ENCODE results near the gene MCF2L. TPM values are rescaled to one million over a fixed set of nuclear protein-coding genes. Genes with fewer than 3 reads are reported as not detected.
"Not testable (repeated sequence)": the region's sequence is repeated elsewhere in the genome, so short reads cannot be mapped to it uniquely, and the experiment has no call there.

Gene MCF2L
- total and polyA plus RNA-seq, 5 donors: 18.0 to 47.5 (median 33.2) TPM

- Histone ChIP-seq H3K4me1 (ENCODE audit: control insufficient read depth, insufficient read depth, low read length) (no peaks in the 10 kb centered on the region), H3K4me3 (ENCODE audit: low read length) (no peak overlapping the region), H3K27me3 (ENCODE audit: control insufficient read depth, insufficient read depth) (no peaks in the 10 kb centered on the region), H3K27ac (ENCODE audit: low read length) (no peak overlapping the region), H3K9me3 (ENCODE audit: control insufficient read depth, low read length) (no peaks in the 10 kb centered on the region)
- peak in 1 of 3 donors; percentile 63 for DNase-seq
- intact Hi-C loops (cut with DNase I): no loop called here
- ATAC-seq: peak in 1 of 2 donors; percentile 15
- 94% methylated on average over 61 of the region's 61 CpGs for WGBS
Observed at GRCh38 chr13:113096052-113096744, 127.2 kb downstream of the MCF2L start.

DNA sequence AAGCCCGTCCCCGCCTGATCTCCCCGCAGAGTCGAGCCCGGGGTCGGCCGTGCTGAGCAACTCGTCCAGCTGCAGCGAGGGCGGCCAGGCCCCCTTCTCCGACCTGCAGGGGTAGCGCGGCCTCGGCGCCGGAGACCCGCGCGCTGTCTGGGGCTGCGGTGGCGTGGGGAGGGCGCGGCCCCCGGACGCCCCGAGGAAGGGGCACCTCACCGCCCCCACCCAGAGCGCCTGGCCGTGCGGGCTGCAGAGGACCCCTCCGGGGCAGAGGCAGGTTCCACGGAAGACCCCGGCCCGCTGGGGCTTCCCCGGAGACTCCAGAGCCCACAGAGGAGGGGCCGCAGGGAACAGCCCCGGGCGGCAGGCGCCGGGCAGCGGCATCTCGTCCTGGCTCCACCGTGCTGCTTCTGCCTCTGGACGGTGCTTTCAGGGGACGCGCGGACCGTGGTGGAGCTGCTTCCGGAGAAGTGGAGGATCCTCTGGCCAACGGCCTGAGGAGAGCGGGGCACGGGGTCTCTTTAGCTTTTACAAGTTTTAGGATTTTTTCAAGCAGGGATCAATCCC lies 127.8 kb downstream of the MCF2L start:
- Histone ChIP-seq H3K4me1 (ENCODE audit: control insufficient read depth, insufficient read depth, low read length) (no peaks in the 10 kb centered on the region), H3K9me3 (ENCODE audit: control insufficient read depth, low read length) (no peaks in the 10 kb centered on the region), H3K27ac (ENCODE audit: low read length) (no peak overlapping the region), H3K4me3 (ENCODE audit: low read length) (no peak overlapping the region), H3K27me3 (ENCODE audit: control insufficient read depth, insufficient read depth) (no peaks in the 10 kb centered on the region)
- intact Hi-C loops (cut with DNase I): no loop called here
- WGBS: 92% methylated on average over 52 of the region's 52 CpGs
- peak in 1 of 2 donors; percentile 14 for ATAC-seq
- peak in 1 of 3 donors; percentile 58 for DNase-seq

- ATAC-seq (no peak), DNase-seq (no peak)
- Histone ChIP-seq H3K27ac (ENCODE audit: low read length) (no peak overlapping the region), H3K9me3 (ENCODE audit: control insufficient read depth, low read length) (no peaks in the 10 kb centered on the region), H3K4me1 (ENCODE audit: control insufficient read depth, insufficient read depth, low read length) (no peaks in the 10 kb centered on the region), H3K27me3 (ENCODE audit: control insufficient read depth, insufficient read depth) (no peaks in the 10 kb centered on the region), H3K4me3 (ENCODE audit: low read length) (no peak overlapping the region)
- WGBS: 90% methylated on average over 7 of the region's 7 CpGs
- intact Hi-C loops (cut with DNase I): no loop called here
Observed at GRCh38 chr13:113097651-113098050, 128.6 kb downstream of the MCF2L start.

GRCh38 chr13:113098162-113098732 lies 129.2 kb downstream of the MCF2L start:
- no peaks in the 10 kb centered on the region for H3K27me3 ChIP-seq (ENCODE audit: control insufficient read depth, insufficient read depth)
- WGBS: 76% methylated on average over 30 of the region's 30 CpGs
- intact Hi-C loops (cut with DNase I): no loop called here
- no peak overlapping the region for H3K27ac ChIP-seq (ENCODE audit: low read length)
- DNase-seq: peak in 1 of 3 donors; percentile 21
- no peak for ATAC-seq
- no peak overlapping the region for H3K4me3 ChIP-seq (ENCODE audit: low read length)
- no peaks in the 10 kb centered on the region for H3K4me1 ChIP-seq (ENCODE audit: control insufficient read depth, insufficient read depth, low read length)
- H3K9me3 ChIP-seq (ENCODE audit: control insufficient read depth, low read length): no peaks in the 10 kb centered on the region

- no peaks in the 10 kb centered on the region for H3K9me3 ChIP-seq (ENCODE audit: control insufficient read depth, low read length)
- intact Hi-C loops (cut with DNase I): no loop called here
- DNase-seq: no peak
- H3K4me1 ChIP-seq (ENCODE audit: control insufficient read depth, insufficient read depth, low read length): no peaks in the 10 kb centered on the region
- no peak overlapping the region for H3K4me3 ChIP-seq (ENCODE audit: low read length)
- H3K27me3 ChIP-seq (ENCODE audit: control insufficient read depth, insufficient read depth): no peaks in the 10 kb centered on the region
- WGBS: 71% methylated on average over 11 of the region's 11 CpGs
- no peak overlapping the region for H3K27ac ChIP-seq (ENCODE audit: low read length)
- ATAC-seq: no peak
Observed at GRCh38 chr13:113099142-113099541, 130.1 kb downstream of the MCF2L start.

GRCh38 chr13:113102302-113102701 lies 133.3 kb downstream of the MCF2L start:
- DNase-seq (peak in 2 of 3 donors; percentile 22 to 30), ATAC-seq (peak in 1 of 2 donors; percentile 20)
- intact Hi-C loops (cut with DNase I); H3K27me3 ChIP-seq (ENCODE audit: control insufficient read depth, insufficient read depth); H3K4me3 ChIP-seq (ENCODE audit: low read length); H3K9me3 ChIP-seq (ENCODE audit: control insufficient read depth, low read length); H3K27ac ChIP-seq (ENCODE audit: low read length); H3K4me1 ChIP-seq (ENCODE audit: control insufficient read depth, insufficient read depth, low read length): not testable (repeated sequence)
- 65% methylated on average over 10 of the region's 10 CpGs for WGBS

DNA sequence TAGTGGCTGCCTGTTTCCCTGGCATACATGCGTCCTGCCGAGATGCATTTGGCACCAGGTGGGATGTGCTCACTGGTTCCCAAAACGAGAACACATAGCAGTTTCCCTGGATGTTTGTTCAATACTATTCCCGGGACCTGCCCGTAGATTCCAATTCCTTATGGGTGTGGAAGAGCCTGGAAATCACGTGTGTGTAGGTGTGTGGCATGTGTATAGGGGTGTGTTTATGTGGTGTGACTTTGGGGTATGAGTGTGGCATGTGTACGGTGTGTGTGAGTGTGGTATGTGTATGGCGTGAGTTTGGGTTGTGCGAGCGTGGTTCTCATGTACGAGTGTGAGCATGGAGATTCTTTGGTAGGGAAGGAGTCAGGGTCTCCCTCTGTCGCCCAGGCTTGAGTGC lies 133.7 kb downstream of the MCF2L start:
- H3K27ac ChIP-seq (ENCODE audit: low read length): no peak overlapping the region
- H3K4me3 ChIP-seq (ENCODE audit: low read length): no peak overlapping the region
- H3K4me1 ChIP-seq (ENCODE audit: control insufficient read depth, insufficient read depth, low read length): no peaks in the 10 kb centered on the region
- WGBS: 84% methylated on average over 12 of the region's 12 CpGs
- DNase-seq (no peak), ATAC-seq (peak in 1 of 2 donors; percentile 25)
- no peaks in the 10 kb centered on the region for H3K9me3 ChIP-seq (ENCODE audit: control insufficient read depth, low read length)
- H3K27me3 ChIP-seq (ENCODE audit: control insufficient read depth, insufficient read depth): no peaks in the 10 kb centered on the region
- intact Hi-C loops (cut with DNase I): no loop called here

DNA sequence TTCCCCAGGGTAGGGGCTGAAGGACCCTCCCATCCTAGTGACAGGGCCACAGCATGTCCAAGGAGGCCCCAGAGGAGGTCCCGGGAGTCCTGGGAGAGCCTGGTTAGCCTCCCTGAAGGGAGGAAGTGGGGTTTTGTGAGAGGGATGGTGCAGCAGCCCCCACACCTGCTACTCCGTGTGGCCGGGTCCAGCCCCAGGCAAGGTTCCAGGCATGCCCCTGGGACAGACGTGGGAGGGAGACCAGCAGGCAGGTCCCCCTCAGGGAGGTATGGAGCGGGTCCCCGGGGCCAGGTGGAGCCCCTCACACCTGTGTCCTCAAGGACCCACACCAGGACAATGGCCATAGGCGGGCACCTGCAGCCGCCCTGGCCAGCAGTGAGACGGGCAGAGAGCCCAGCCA lies 134.6 kb downstream of the MCF2L start:
- H3K27ac ChIP-seq (ENCODE audit: low read length): no peak overlapping the region
- DNase-seq: peak in 1 of 3 donors; percentile 53
- no peaks in the 10 kb centered on the region for H3K27me3 ChIP-seq (ENCODE audit: control insufficient read depth, insufficient read depth)
- no peaks in the 10 kb centered on the region for H3K4me1 ChIP-seq (ENCODE audit: control insufficient read depth, insufficient read depth, low read length)
- WGBS: 68% methylated on average over 9 of the region's 9 CpGs
- no peak overlapping the region for H3K4me3 ChIP-seq (ENCODE audit: low read length)
- intact Hi-C loops (cut with DNase I): no loop called here
- ATAC-seq: peak; percentile 20 to 39
- no peaks in the 10 kb centered on the region for H3K9me3 ChIP-seq (ENCODE audit: control insufficient read depth, low read length)

GRCh38 chr13:113105032-113105920 lies 136.3 kb downstream of the MCF2L start, which contains the start of gene F7:
F7 (plus strand) TSS chr13:113105791; CDS start chr13:113105842, 51 bp downstream.
- no peak for ATAC-seq
- Histone ChIP-seq H3K27ac (ENCODE audit: low read length) (no peak within 1 kb of the TSS), H3K9me3 (ENCODE audit: control insufficient read depth, low read length) (no peaks in the 10 kb centered on the region), H3K4me1 (ENCODE audit: control insufficient read depth, insufficient read depth, low read length) (no peaks in the 10 kb centered on the region), H3K27me3 (ENCODE audit: control insufficient read depth, insufficient read depth) (no peaks in the 10 kb centered on the region), H3K4me3 (ENCODE audit: low read length) (no peak within 1 kb of the TSS)
- 66% methylated on average over 17 of the region's 17 CpGs for WGBS
- intact Hi-C loops (cut with DNase I): no loop called here
- peak in 1 of 3 donors; percentile 30 for DNase-seq

- intact Hi-C loops (cut with DNase I): no loop called here
- H3K27me3 ChIP-seq (ENCODE audit: control insufficient read depth, insufficient read depth): no peaks in the 10 kb centered on the region
- no peaks in the 10 kb centered on the region for H3K4me1 ChIP-seq (ENCODE audit: control insufficient read depth, insufficient read depth, low read length)
- DNase-seq: peak in 1 of 3 donors; percentile 39
- ATAC-seq: no peak
- H3K4me3 ChIP-seq (ENCODE audit: low read length): no peak overlapping the region
- no peaks in the 10 kb centered on the region for H3K9me3 ChIP-seq (ENCODE audit: control insufficient read depth, low read length)
- H3K27ac ChIP-seq (ENCODE audit: low read length): no peak overlapping the region
- WGBS: 60% methylated on average over 16 of the region's 16 CpGs
Observed at GRCh38 chr13:113105921-113106452, 137.0 kb downstream of the MCF2L start.

All from right cardiac atrium (tissue), 5 donors.